HPDE6-E6E7 (cell line): ENCODE measurements around the gene MCU.
"Not testable (repeated sequence)": the region's sequence is repeated elsewhere in the genome, so short reads cannot be mapped to it uniquely, and the experiment has no call there.

Source experiments
- DNase-seq: peaks from one replicate; pipeline ENCODE4 v3.0.0; 2011; ENCODE audit warnings: missing footprints; ENCODE audit errors: extremely low spot score

MCU gene

DNA sequence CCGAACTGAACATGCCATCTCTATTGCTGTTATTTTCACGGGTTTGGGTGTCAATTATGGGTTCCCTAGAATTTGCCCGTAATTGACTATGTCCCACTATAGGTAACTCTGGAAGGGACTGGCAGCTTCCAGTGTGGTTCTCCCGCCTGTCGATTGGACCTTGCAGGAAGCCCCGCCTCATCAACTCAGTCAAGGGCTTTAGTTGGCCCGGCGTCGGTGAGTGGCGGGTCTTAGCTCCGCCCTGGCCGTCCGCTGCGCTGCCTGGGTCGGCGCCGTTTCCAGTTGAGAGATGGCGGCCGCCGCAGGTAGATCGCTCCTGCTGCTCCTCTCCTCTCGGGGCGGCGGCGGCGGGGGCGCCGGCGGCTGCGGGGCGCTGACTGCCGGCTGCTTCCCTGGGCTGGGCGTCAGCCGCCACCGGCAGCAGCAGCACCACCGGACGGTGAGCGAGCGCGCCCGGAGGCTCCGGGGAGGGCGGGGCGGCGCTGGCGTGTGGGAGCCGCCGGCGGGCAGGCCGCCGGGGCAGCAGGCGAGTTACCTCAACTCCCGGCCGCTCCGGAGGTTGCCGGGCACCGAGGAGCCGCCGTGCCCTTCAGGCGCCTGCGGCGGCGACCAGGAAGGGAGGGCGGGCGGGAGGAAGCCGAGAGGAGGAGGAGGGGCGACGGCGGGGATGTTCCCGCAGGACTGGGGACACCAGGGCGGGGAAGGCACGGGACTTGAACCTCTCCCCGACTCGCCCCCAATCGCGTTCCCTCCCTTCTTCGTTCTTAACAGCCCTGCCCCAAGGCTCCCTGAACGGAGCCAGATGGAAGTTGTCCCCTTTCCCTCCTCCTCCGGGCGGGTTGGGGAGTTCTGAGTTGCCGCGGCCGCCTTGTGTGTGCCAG lies at the start of gene MCU:
Gene MCU (plus strand): TSS at position 281 of the 881 bp plus-strand sequence. CDS start 9 bp downstream, at position 290.
- DNase-seq, result peak; percentile 86

- no peak for DNase-seq
These were observed 49.6 kb upstream of the MCU start for GRCh38 chr10:72642318-72642717.

- DNase-seq, result no peak
These were observed 46.6 kb upstream of the MCU start for GRCh38 chr10:72645263-72645858.

DNA sequence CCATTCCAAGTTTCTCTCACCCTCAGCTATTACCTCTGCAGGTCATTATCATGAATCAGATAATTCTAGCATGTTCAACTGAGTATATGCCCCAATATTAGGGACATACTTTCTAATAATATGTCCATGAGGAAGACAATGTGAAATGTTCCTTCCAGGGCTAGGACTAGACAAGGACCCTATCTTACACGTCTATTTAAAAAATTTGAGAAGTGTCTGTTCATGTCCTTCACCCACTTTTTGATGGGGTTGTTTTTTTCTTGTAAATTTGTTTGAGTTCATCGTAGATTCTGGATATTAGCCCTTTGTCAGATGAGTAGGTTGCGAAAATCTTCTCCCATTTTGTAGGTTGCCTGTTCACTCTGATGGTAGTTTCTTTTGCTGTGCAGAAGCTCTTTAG lies 45.0 kb upstream of the MCU start:
- not testable (repeated sequence) for DNase-seq

GRCh38 chr10:72648301-72648700 lies 43.6 kb upstream of the MCU start:
- DNase-seq, result no peak

DNA sequence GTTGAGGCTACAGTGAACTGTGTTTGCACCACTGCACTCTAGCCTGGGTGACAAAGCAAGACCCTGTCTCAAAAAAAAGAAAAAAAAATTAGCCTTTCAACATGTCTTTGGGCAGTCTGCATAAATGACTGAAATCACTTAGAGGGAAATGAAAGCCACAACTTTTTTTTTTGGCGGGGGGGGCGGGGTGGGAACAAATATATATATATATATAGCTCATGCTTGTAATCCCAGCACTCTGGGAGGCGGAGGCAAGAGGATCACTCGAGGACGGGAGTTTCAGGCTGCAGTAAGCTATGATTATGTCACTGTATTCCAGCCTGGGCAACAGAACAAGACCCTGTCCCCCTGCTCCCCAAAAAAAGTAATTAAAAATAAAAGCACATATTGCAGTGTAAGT lies 42.7 kb upstream of the MCU start:
- no peak for DNase-seq

DNA sequence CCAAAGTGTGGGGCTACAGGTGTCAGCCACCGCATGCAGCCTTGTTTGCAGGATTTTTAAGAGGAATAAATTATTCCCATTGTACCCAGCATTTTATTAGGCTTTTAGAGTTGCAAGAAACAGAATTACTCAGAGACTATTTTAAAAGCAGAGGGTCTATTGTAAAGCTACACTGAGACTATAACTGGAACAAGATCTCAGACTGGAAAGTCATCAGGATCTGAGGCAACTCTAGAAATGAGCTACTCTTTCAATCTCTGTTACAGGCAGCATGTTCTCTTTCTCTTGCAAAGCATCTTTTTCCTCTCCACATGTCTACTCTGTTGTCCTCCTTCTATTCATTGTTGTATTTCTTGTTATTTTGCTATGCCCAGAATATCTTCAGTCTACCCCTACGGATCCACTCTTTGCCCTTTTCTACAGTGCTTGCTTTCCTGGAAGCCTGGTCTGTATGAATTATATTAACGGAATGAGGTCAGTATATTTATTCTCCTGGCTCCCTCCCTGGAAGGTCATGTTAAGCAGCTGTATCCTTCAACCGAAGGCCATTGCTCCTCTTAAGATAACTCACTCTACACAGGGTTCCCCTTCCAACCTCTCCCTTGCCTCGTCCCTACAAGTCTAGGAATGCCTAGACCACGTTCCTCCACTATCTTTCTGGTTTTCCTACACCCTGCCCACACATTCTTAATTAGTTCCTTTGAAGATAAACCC lies 38.4 kb upstream of the MCU start:
- no peak for DNase-seq

GRCh38 chr10:72654720-72655119 lies 37.2 kb upstream of the MCU start:
- DNase-seq, result no peak

- DNase-seq, result no peak
These were observed 33.1 kb upstream of the MCU start for GRCh38 chr10:72658696-72659400.

DNA sequence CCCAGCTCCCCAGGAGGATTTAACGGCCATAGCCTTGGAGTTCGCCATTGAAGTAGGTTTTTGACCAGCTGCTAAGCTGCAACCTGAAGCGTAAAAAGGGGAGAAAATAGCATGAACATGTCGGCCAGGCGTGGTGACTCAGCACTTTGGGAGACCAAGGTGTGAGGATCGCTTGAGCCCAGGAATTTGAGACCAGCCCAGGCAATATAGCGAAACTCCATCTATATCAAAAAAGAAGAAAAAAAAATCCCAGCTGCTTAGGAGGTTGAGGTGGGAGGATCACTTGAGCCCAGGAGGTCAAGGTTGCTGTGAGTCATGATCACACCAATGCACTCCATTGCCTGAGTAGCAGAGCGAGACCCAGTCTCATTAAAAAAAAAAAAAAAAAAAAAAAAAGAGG lies 32.2 kb upstream of the MCU start:
- no peak for DNase-seq

DNA sequence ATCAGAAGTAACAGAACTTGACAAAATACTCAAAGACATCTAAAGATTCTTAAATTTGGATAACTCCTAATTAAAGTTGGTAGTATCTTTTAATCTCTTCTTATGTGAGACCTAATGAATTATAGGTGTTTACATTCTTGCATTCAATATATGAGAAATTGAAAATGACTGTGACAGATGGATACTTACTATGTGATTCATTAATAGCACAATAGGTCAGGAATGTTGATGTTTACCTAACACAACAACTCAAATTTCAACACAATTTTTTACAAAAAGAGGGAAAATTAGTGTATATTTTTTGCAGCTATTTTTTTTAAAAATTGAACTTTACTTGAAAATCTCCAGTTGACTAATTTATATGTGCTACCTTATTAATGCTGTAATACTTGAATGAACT lies 31.7 kb upstream of the MCU start:
- DNase-seq, result no peak

- DNase-seq, result no peak
These were observed 30.5 kb upstream of the MCU start for GRCh38 chr10:72661431-72661830.

- no peak for DNase-seq
These were observed 28.0 kb upstream of the MCU start for GRCh38 chr10:72663971-72664370.

DNA sequence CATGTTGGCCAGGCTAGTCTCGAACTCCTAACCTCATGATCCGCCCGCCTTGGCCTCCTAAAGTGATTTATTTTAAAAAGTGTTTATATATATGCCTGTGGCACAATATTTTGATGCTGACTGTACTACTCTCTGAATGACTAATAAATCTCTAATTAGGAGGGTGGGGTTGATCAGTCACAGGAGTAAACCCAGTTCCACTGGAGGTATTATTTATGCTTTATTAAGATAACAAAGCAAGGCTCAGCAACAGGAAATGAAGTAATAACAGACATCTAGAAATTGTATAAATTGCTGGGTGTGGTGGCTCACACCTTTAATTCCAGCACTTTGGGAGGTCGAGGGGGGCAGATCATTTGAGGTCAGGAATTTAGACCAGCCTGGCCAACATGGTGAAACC lies 26.0 kb upstream of the MCU start:
- DNase-seq, result peak; percentile 69

GRCh38 chr10:72667207-72667864 lies 24.6 kb upstream of the MCU start:
- DNase-seq, result no peak

DNA sequence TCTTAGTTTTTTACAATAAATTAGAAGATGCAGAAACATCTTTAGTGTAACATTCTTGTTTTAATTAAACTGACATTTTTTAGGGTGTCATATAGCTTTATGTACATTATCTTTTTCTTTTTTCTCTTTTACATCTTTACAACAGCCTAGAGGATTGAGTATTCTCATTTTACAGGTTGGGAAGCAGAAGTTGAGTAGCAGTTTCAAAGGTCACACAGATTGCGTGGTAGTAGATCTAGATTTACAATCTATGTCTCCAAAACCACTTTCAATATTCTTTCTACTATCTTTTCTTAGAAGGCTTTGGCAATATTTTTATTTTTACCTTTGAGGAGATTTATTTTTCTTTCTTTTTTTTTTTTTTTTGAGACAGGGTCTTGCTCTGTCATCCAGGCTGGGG lies 18.7 kb upstream of the MCU start:
- DNase-seq, result no peak

DNA sequence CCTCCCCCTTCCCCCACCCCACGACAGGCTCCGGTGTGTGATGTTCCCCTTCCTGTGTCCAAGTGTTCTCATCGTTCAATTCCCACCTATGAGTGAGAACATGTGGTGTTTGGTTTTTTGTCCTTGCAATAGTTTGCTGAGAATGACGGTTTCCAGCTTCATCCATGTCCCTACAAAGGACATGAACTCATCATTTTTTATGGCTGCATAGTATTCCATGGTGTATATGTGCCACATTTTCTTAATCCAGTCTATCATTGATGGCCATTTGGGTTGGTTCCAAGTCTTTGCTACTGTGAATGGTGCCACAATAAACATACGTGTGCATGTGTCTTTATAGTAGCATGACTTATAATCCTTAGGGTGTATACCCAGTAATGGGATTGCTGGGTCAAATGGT lies 17.8 kb upstream of the MCU start:
- DNase-seq, result not testable (repeated sequence)

DNA sequence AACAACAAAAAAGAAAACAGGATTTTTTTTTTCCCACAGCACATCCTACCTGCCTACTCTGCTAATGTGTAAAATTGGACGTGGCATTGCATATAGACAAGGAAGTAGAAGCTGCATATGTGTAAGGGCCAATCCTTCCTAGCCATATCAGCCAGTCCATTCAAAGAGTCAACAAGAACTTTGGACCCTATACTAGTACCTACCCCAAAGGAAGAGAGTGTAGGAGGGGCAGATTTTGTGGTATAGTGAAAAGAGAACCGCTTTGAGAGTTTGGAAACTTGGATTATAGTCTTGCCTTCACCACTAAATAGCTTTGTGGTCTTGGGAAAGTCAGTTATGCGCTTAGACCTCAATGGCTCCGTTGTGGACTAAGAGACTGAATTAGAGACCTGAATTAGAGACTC lies 12.1 kb upstream of the MCU start:
- DNase-seq, result no peak

GRCh38 chr10:72682638-72683037 lies 9.3 kb upstream of the MCU start:
- DNase-seq, result no peak

GRCh38 chr10:72685264-72685921 lies 6.5 kb upstream of the MCU start:
- no peak for DNase-seq

DNA sequence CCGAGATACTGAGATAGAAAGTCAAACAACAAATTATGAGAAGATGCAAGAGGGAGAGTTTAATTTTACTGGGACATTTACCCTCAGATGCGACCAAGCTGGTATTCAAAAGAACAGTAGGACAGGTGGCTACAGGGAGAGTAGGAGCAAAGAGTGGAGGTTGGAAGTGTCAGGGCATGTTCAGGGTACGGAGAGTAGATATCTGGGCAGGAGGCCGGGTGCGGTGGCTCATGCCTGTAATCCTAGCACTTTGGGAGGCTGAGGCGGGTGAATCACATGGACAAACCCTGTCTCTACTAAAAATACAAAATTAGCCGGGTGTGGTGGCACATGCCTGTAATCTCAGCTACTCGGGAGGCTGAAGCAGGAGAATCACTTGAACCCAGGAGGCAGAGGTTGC lies 5.5 kb upstream of the MCU start:
- DNase-seq, result not testable (repeated sequence)
